ENCODE results near the gene MUC4. TPM values are rescaled to one million over a fixed set of nuclear protein-coding genes. Genes with fewer than 3 reads are reported as not detected.
A peak's percentile ranks its signal among the peaks of the same experiment; 100 is the strongest.

Gene MUC4
- total and polyA plus RNA-seq, 9 of the 15 experiments (the other 6 are each of a cell fraction or from before 2014, with no cell fraction given) = under 0.01 to 0.21 (median 0.10) TPM; not detected in 4

DNA sequence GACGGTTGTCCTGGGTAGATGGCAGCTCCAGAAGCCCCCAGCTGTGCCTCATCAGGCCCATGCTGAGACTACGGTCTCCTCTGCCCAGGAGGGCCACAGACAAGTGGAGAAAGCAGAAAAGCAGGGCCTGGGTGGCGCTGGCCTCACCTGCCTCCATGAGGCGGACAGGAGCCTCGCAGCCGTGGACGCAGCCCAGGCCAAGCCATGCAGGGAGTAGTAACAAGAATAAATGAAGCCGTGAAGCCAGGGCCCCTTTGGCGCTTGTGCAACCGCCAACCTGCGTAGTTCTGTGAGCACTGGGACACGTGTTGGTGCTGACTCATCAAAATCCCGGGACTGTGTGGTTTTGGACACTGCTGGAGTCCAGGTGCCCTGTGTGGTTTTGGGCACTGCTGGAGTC is 12.3 kb upstream of the MUC4 start (continued):
- TF ChIP-seq, protein P1, sequence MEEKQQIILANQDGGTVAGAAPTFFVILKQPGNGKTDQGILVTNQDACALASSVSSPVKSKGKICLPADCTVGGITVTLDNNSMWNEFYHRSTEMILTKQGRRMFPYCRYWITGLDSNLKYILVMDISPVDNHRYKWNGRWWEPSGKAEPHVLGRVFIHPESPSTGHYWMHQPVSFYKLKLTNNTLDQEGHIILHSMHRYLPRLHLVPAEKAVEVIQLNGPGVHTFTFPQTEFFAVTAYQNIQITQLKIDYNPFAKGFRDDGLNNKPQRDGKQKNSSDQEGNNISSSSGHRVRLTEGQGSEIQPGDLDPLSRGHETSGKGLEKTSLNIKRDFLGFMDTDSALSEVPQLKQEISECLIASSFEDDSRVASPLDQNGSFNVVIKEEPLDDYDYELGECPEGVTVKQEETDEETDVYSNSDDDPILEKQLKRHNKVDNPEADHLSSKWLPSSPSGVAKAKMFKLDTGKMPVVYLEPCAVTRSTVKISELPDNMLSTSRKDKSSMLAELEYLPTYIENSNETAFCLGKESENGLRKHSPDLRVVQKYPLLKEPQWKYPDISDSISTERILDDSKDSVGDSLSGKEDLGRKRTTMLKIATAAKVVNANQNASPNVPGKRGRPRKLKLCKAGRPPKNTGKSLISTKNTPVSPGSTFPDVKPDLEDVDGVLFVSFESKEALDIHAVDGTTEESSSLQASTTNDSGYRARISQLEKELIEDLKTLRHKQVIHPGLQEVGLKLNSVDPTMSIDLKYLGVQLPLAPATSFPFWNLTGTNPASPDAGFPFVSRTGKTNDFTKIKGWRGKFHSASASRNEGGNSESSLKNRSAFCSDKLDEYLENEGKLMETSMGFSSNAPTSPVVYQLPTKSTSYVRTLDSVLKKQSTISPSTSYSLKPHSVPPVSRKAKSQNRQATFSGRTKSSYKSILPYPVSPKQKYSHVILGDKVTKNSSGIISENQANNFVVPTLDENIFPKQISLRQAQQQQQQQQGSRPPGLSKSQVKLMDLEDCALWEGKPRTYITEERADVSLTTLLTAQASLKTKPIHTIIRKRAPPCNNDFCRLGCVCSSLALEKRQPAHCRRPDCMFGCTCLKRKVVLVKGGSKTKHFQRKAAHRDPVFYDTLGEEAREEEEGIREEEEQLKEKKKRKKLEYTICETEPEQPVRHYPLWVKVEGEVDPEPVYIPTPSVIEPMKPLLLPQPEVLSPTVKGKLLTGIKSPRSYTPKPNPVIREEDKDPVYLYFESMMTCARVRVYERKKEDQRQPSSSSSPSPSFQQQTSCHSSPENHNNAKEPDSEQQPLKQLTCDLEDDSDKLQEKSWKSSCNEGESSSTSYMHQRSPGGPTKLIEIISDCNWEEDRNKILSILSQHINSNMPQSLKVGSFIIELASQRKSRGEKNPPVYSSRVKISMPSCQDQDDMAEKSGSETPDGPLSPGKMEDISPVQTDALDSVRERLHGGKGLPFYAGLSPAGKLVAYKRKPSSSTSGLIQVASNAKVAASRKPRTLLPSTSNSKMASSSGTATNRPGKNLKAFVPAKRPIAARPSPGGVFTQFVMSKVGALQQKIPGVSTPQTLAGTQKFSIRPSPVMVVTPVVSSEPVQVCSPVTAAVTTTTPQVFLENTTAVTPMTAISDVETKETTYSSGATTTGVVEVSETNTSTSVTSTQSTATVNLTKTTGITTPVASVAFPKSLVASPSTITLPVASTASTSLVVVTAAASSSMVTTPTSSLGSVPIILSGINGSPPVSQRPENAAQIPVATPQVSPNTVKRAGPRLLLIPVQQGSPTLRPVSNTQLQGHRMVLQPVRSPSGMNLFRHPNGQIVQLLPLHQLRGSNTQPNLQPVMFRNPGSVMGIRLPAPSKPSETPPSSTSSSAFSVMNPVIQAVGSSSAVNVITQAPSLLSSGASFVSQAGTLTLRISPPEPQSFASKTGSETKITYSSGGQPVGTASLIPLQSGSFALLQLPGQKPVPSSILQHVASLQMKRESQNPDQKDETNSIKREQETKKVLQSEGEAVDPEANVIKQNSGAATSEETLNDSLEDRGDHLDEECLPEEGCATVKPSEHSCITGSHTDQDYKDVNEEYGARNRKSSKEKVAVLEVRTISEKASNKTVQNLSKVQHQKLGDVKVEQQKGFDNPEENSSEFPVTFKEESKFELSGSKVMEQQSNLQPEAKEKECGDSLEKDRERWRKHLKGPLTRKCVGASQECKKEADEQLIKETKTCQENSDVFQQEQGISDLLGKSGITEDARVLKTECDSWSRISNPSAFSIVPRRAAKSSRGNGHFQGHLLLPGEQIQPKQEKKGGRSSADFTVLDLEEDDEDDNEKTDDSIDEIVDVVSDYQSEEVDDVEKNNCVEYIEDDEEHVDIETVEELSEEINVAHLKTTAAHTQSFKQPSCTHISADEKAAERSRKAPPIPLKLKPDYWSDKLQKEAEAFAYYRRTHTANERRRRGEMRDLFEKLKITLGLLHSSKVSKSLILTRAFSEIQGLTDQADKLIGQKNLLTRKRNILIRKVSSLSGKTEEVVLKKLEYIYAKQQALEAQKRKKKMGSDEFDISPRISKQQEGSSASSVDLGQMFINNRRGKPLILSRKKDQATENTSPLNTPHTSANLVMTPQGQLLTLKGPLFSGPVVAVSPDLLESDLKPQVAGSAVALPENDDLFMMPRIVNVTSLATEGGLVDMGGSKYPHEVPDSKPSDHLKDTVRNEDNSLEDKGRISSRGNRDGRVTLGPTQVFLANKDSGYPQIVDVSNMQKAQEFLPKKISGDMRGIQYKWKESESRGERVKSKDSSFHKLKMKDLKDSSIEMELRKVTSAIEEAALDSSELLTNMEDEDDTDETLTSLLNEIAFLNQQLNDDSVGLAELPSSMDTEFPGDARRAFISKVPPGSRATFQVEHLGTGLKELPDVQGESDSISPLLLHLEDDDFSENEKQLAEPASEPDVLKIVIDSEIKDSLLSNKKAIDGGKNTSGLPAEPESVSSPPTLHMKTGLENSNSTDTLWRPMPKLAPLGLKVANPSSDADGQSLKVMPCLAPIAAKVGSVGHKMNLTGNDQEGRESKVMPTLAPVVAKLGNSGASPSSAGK (IDR thresholded peaks at IDR 0.05) = peak; percentile 75
- TF ChIP-seq NFE2 (IDR thresholded peaks at IDR 0.05; ENCODE audit: low read depth) = peak; percentile 68
- TF ChIP-seq, protein P2, sequence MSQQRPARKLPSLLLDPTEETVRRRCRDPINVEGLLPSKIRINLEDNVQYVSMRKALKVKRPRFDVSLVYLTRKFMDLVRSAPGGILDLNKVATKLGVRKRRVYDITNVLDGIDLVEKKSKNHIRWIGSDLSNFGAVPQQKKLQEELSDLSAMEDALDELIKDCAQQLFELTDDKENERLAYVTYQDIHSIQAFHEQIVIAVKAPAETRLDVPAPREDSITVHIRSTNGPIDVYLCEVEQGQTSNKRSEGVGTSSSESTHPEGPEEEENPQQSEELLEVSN (IDR thresholded peaks at IDR 0.05; ENCODE audit: borderline replicate concordance in 1 of 2, extremely low read depth in 1 of 2, insufficient read depth in 1 of 2, insufficient read length in 1 of 2, low read depth in 1 of 2, low read length in 1 of 2, poor library complexity in 1 of 2, severe bottlenecking in 1 of 2) = peak; percentile 48 to 73
- no peak for TF ChIP-seq ETV6 (IDR thresholded peaks at IDR 0.05; ENCODE audit: borderline replicate concordance in 1 of 2, low read depth in 2 of 2, low read length in 1 of 2)
- 0 out of 2 replicates have a peak, but pooled peaks have one; percentile 21 for TF ChIP-seq ETV6 (CRISPR knock-in tag; IDR thresholded peaks at IDR 0.05; ENCODE audit: borderline replicate concordance)
- TF ChIP-seq EZH2 (IDR thresholded peaks at IDR 0.05; ENCODE audit: borderline replicate concordance, low read depth, low read length) = no peak
- TF ChIP-seq, protein P3, sequence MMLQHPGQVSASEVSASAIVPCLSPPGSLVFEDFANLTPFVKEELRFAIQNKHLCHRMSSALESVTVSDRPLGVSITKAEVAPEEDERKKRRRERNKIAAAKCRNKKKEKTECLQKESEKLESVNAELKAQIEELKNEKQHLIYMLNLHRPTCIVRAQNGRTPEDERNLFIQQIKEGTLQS (IDR thresholded peaks at IDR 0.05) = peak; percentile 24; the same call in 1 of the 2 replicates
- TF ChIP-seq, protein P3 (CRISPR knock-in tag; conservative IDR thresholded peaks at IDR 0.05) = no peak

All from K562 (cell line).